Gastroesophageal sphincter (tissue), 3 donors: Measurements from ENCODE around the gene TTC3.

Experiments used
- CTCF ChIP-seq, 4 experiments: fragments of 200-600 bp in 2 of 4; fragments of 450-650 bp in 2 of 4; sonication (generic) in 1 of 4; IDR thresholded peaks; one replicate each; pipeline ENCODE4 v1.5.1; 2017 to 2019; ENCODE audit warnings: antibody characterized with exemption in 4 of 4, mild to moderate bottlenecking in 2 of 4, moderate library complexity in 2 of 4
- EP300 ChIP-seq: sonication (generic); formaldehyde crosslinking; IDR thresholded peaks from one replicate; pipeline ENCODE4 v1.6.1; 2017; ENCODE audit warnings: antibody characterized with exemption, mild to moderate bottlenecking
- POLR2A ChIP-seq, 2 donors: fragments of 450-650 bp; IDR thresholded peaks; one replicate each; pipeline ENCODE4 v1.6.1; 2017; ENCODE audit warnings: antibody characterized with exemption in 2 of 2, mild to moderate bottlenecking in 2 of 2, moderate library complexity in 1 of 2

- TF ChIP-seq EP300 (no peak), CTCF (IDR thresholded peaks at IDR 0.05) (no peak), POLR2A (IDR thresholded peaks at IDR 0.05) (no peak)
Observed at GRCh38 chr21:37210799-37211198, 137.7 kb downstream of the TTC3 start.
